LNCaP clone FGC (cell line): ENCODE data around the gene TPR.
A peak's percentile ranks its signal among the peaks of the same experiment; 100 is the strongest.

Source experiments
- DNase-seq: peaks from one replicate; pipeline ENCODE4 v3.0.0-alpha.2; 2011; ENCODE audit warnings: low read depth
- H3K4me3 ChIP-seq: 2 replicates; pipeline ENCODE4 v1.5.1; 2011; ENCODE audit warnings: mild to moderate bottlenecking, low read depth, low read length, control low read depth
- CTCF ChIP-seq: IDR thresholded peaks from 2 replicates; pipeline ENCODE4 v1.5.1; 2012; ENCODE audit warnings: mild to moderate bottlenecking; ENCODE audit not compliant: control insufficient read depth, insufficient read depth; ENCODE audit errors: extremely low read depth

TPR gene

GRCh38 chr1:186301448-186301847 is 73.6 kb downstream of the TPR start:
- no peak for TF ChIP-seq CTCF
- DNase-seq, result no peak
- no peak overlapping the region for H3K4me3 ChIP-seq

GRCh38 chr1:186300056-186300455 is 75.0 kb downstream of the TPR start:
- TF ChIP-seq CTCF, result no peak
- no peak for DNase-seq
- H3K4me3 ChIP-seq, result no peak overlapping the region

DNA sequence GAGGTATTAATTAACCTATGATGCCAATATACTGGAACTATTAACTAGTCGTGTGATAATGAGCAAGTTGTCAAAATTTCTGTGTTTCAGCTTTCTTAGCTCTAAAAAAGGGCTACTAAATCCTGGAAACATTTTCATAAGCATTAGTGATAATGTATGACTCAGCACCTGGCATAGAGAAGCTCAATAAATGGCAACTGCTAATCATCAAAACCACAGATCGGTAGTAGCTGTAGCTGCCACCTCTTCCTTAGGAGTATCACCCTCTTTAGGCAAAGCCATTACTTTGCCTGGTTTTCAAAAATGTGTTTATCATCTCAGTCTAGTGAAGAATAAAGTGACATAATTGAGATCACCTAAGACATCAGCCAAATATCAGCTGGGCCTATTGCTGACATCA is 75.5 kb downstream of the TPR start:
- DNase-seq, result no peak
- TF ChIP-seq CTCF, result no peak

GRCh38 chr1:186298851-186299250 is 76.2 kb downstream of the TPR start:
- DNase-seq, result no peak
- no peak overlapping the region for H3K4me3 ChIP-seq
- TF ChIP-seq CTCF, result no peak

More for the DNA sequence above, 75.5 kb downstream of the TPR start:
- no peak overlapping the region for H3K4me3 ChIP-seq

- TF ChIP-seq CTCF, result no peak
- no peak for DNase-seq
These were observed 77.5 kb downstream of the TPR start for GRCh38 chr1:186297439-186298045.

DNA sequence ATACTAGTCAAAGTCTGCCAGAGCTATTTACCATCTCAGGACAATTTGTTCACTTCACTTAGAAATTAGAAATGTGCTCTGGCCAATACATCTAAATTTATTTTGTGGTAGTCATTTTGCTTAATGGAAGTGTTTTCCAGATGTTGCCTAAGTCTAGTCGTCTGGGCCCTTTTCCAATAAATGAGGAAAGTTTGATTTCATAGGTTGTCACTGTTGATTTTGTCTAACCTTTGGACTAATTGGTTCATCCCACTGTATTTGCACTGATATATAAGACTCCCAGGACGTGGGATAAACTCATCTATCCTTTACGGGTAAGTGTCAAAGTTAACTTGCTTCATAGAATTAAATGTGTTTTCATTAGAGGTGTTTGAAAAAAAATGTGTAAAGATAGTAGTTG is 79.1 kb downstream of the TPR start, which contains the start of gene PRG4:
Gene PRG4 (plus strand): TSS at position 300 of the 400 bp plus-strand sequence.
- TF ChIP-seq CTCF, result no peak
- DNase-seq, result peak; percentile 2
- no peak within 1 kb of the TSS for H3K4me3 ChIP-seq

More at GRCh38 chr1:186297439-186298045, 77.5 kb downstream of the TPR start:
- H3K4me3 ChIP-seq, result no peak overlapping the region

DNA sequence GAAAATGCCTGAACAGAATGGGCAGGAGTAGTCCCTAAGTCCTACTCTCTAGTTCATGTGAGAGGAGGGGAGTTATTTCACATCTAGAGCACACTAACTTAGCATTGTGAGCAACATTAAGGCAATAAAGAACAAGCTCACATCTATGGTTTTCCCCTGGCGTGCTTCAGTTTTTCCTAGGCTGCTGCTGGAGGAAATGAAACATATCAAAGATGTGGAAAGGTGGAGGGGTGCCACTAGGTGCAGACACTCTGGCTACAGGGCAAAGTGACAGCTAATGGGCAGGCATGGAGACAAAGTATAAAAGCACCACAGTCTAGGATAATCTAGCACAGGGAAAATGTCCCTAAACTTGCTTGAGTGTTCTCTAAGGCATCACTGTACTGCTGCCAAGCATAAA is 82.2 kb downstream of the TPR start:
- TF ChIP-seq CTCF, result no peak
- no peak overlapping the region for H3K4me3 ChIP-seq
- no peak for DNase-seq
